ENCODE results near the gene APBB2.

APBB2 gene

DNA sequence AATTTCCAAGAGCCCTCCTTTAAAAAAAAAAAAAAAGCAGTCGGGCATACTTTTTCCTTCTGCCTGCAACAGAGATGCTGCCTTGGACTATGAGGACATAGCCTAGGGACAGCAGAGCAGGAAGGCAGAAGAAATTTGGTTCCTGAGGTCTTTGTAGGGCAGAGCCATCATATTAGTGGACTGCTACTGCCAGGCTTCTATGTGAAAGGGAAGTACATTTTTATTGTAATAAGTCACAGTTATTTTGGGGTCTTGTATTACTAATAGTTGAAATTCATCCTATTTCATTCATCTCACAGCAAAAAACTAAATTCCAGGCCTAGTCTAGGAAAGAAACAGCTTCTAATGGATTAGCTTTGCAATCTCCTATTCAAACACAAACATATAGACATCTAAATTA is 253.4 kb downstream of the APBB2 start:
- no peak for DNase-seq

DNA sequence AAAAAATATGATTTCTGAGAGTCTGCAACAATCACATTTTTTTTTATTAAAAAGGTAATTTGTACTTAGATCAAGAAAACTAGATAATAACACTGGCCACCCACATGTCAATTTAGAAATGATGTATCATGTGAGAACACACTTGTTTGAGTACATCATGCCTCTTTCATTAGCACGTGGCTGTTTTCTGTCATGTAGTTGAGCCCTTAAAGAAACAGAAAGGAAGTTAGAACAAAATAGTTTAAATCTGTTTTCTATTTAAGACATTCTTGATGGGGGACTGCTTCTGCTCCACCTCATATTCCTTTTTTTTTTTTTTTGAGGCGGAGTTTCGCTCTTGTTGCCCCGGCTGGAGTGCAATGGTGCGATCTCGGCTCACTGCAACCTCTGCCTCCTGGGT is 257.1 kb downstream of the APBB2 start:
- DNase-seq, result no peak

DNA sequence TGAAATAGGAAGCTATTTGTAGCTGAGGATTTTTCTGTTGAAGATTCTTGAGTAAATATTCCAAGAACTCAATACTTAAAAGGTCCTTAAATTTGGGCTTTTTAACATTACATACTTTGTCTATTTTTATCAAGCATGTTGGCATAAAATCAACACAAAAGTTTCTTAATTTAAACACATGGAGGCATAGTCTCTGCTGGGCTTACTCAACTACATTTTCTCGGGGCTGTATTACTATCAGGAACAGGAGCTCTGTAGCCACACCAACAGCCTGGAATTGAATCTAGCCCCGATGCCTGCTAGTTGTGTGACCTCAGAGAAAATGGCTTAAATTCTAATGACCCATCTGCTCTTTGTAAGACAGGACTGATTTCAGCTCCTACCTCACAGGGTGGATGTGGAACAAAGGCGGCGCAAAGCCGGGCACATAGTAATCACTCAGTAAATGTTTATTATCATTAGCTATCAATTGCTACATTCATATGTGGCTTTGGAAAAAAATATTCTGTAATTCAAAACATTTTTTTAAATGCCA is 257.6 kb downstream of the APBB2 start:
- DNase-seq, result no peak

DNA sequence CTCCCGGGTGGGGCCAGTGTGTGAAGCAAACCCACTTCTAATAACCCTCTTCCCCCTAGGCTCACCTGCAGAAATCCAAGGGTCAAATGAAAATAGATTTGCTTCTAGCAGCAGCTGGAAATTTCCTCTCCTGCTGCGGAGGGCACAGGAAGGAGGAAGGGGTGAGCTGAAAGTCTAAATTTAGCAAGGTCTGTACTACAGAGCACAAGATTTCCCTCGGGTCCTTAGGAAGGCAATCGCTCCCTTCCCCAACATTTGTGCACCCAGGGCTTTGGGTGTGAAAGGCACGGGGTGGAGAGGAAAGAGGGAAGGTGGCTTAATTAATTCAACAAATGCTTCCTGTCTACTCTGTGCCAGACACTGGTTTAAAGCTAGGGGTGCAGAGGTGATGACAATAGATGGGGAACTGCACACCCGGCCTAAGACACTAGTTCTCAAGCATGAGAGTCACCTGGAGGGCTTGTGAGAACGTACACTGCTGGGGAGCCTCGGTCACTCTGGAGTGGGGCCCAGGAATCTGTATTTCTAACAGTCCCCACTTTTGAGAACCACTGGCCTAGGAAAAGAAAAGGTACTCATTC is 260.2 kb downstream of the APBB2 start:
- no peak for DNase-seq

DNA sequence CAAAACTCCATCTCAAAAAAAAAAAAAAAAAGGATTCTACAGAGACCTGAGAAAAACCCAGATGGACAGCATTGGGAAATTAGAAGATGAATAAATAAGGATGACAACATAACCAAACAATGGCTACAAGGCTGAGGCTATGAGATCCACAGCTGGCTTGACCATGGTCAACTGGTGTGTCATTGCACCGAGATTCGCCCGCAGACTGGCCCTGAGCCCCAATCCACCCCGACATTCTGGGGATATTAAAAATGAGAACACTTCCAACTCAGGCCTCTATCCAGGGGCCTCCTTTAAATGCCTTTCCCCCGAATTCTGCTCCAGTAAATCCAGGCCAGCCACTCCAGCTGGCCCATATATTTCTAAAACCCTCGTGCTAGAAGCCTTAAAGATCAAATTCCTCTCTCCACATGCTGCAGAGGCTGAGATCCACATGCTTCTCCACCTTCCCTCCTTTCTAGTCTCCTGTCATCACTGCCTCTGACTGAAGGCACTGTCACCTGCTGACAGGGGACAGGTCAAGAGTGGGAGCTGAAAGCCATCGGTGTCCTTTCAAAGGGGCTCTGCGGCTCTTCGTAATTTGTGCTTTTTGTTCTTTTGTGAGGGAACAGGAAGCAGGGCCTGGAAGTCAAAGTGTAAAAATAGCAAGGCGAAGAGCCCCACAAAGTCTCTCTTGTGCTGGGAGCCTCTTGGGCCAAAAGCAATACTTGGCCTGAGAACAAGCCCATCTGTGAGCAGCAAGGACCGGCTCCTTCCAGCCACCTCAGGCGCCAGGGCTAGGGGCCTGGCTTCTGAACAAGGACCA is 260.9 kb downstream of the APBB2 start:
- DNase-seq, result no peak

DNA sequence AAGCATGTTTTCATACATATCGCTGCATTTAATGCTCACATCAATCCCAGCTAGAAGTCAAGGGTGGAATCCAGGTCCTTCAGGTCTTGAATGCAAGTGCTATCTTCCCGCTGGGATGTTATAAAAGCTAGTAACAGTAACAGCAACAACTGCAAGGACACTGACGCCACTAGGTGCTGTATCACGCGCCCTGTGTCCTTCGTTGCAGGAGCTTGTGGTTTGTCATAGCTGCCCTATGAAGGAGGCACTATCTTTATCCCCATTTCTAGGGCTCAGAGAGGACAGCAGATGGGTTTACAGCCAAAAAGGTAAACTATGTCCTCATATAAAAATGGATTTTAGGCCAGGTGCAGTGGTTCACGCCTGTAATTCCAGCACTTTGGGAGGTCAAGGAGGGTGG is 261.7 kb downstream of the APBB2 start:
- no peak for DNase-seq

DNA sequence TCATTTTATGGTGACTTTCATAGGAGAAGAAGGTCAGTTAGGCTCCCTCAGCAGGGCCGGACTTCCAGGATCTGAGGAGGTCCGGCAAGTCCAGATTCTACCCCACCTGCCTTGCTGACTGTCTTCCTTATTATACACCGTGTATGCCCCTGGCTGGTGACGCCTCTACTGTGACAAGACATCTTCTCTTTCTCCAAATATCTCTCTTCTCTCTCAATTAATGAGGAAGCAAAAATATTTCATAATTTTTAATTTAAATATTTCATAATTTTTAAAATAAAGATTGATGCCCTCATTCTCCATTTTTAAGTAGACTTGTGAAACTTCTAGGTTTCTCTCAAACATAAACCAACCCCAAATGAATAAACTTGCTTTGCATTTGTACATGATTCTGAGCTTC is 262.1 kb downstream of the APBB2 start:
- DNase-seq, result no peak

DNA sequence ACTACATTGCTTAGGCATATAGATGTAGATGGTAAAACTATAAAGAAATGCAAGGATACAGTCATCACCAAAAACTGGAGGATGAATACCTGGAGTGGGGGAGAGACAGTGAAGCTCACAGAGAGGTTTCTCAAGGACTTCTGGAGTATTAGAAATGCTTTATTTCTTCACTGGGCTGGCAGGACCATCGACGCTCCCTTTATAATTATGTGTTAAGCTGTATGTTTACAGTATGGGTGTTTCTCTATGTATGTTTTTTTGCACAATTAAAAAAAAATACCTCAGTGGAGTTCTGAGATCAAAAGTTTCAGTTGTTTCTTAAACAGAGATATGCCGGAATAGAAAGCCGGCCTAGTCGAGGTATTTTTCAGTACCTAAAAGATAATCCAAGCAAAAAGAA is 263.3 kb downstream of the APBB2 start:
- no peak for DNase-seq

DNA sequence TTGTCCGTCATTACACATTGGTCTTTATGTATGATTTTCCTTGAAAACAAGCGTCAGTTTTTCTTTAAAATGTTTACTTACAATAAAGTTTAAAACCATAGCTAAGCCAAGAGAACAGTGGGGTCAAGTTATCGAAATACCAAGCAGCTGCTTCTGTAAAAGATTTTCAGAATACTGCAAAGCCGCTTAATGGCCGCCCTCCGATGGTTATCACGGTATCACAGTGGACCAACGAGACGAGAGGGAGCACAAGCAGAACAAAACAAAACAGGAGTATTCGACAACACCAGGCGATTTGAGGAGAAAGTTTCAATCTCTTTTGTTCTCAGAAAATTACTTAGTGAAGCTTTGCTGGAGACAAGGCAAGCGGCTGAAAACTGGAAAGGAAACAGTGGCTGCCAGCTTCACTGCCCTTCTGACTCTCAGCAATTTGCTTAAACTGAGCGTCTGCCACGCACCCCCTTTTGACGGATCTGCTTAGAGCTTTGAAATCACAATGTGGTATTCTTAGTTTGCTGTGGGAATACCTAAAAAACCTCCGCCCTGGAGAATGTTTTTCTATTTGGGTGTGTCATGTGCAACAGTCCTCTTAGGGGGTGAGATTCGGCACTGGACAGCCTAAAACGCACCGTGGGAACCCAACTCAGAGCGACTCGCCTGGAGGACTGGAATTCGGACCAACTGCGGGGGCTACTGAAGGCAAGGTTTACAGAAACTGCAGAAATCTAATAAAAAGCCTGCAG is 264.8 kb downstream of the APBB2 start:
- DNase-seq, result no peak

DNA sequence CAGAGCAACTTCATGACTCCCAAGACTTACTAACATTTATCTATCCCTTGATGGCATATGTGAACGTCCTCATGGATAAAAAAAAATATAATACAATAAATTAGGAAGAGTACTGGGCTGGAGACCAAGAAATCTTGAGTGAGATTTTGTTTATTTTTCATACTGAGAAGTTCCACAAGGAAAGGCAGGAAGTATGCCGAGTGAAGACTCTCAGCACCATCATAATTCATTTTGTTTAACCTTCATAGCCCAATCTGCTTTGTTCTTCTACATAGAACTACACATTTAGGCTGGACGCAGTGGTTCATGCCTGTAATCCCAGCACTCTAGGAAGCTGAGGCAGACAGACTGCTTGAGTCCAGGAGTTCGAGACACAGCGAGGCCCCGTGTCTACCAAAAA is 266.3 kb downstream of the APBB2 start:
- no peak for DNase-seq

DNA sequence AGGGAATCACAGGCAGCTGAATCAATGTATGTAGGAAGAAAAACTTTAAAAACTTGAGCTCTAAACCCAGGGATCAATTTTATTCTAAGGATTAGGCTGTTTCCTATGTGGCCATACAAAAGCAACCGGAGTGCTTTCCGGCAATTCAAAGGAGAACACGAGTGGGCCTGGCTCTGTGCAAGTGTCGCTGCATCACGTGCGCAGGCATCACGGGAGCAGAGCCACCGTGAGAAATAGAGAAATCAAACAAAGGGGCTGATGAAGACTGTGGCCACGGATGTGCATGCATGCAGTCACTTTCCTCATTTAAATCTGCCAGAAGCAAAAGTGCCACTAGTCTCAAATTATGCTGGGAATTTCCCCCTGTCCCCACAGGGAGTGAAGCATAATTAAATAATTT is 267.7 kb downstream of the APBB2 start:
- DNase-seq, result no peak

DNA sequence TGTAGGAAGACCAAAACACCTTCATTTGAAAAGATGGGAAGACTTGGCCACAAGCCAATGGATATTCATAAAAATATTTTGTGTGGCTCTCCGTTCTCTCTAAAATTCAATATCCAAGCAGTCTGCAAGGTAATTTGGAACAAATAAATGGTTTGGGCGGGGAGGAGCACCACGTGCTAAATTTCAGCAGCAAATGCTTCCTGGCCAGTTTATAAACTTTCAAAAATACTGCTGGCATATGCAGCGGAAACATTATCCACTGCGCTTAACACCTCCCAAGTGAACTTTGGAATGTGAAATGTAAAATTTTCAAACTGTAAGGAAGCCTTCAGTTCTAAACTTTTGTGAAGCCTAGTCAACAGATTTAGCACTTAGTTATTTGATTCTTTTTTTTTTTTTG is 273.6 kb downstream of the APBB2 start:
- no peak for DNase-seq

DNA sequence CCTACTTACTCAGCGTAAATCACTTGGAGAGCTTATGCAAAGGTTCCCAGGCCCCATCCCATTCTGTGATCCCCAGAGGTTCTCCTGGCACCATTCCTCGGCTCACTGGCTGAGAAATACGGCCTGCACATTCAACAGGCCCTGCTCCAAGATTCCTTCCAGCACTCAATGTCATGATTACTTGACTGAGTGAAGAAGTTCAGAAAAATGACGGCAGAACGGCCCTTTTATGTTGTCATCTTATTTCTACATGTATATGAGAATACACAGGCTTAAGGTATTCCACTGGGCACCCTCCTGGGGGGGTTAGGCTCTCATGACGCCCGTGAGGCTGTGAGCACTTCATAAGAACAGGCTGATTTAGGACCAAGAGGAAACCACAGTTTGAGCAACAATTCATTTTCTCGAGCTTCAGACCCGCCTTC is 274.0 kb downstream of the APBB2 start:
- DNase-seq, result no peak

DNA sequence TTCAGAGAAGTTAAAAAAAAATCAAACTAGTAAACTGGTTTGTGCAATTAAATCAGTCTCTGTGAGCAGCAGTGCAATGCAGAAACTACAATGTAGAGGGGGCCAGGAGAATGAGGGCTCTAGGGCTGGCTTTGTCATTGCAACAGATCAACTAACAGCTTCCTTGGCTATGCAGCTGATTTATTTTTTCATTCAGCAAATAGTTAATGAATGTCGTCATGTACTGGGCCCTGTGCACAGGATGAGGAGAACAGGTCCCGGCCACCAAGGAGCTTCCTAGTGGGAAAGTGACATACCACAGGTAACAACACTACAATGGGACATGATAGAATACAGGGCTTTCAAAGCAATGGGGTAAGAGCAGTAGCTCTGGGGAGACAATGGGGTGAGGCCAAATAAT is 274.5 kb downstream of the APBB2 start:
- no peak for DNase-seq

DNA sequence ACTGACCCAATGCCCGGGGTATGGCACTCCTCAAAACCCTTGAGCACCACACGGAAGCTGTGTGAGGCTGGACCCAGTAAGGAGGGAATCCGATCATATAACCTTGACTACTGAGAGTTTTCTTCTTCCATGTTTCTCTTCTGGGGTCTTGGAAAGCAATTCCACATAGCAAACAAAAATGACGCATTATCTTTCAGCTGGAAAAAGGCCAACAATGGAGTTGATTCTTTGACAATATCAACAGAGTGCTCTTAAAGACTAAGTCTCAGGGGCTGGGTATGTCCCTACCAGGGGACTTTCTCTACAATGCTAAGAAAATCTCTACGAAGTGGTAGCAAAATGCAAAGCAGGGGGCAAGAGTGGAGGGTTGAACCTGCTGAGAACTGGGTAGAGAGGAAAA is 276.0 kb downstream of the APBB2 start:
- DNase-seq, result no peak

DNA sequence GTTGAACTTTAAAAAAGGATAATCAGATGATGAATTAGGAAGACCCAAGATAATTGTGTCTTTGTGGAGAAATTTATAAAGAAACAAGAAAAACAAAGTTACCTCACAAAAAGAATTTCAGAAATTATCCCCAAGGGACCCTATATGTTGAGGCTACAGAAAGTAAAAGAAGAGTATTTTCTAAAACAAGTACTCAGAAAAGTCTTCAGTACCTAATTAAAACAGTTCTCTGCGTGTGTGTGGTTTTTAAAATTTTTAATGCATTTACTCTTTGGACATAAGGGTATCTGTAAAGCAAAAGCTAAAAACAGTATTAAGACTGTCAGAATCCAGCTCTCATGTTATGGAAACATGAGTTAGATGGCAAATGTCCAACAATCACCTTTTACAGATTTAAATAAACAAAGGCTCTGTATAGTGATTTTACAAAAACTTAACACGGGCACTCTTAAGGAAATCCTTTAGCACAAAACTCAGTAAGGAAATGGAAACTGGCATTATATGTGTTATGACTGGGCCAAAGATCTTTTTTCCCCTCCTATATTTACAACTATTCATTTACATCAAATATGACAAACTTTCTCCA is 277.1 kb downstream of the APBB2 start:
- no peak for DNase-seq

DNA sequence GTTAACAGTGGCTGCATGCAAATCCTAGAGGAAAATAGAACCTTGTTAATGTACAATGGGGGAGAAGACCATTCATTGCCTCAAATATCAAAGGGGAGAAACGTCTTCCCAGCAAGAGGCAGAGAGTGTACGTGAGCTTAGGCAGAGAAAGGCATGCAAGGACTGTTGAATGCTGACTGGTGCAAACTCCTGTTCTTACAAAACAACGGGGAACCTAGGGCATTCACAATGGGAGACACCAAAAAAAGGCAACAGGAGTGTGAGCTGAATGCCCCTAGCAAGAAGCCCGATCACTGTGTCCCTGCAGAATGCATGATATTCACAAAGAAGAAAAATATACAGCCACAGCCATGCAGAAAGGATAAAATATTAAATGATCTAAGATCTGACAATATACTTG is 279.7 kb downstream of the APBB2 start:
- no peak for DNase-seq

DNA sequence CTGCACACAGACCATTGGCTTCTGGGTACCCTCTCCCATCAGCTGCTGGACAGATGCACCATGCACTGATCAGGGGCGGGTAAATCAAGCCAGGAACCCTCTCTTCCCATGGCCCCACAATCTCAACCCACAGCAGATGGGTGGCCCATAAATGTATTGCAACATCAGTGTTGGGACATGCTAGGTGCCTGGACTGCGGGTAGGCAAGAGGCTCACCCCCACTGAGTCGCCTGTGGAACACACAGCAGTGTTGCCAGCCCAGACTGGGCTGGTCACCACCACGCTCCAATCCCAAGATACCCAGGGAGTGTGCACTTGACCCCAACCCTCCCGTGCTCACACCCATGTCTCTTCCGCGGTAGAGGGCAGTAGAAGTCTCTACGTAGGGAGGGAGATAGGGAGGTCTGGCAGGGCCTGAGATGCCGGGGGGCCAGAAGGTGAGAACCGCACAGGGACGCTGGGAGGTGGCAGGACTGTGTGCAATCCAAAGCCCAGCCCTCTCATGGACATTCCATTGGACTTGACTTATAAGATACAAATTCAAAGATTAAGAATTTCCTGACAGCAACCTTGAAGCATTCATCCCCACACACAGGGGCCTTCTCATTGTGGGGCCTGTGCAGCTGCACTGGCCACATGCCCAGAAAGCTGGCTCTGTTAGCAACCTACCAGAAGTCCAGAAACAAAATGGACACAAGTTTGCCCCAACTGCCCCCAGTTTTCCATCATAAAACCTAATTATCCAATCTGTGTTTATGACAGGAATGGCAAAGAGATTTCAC is 280.9 kb downstream of the APBB2 start:
- no peak for DNase-seq

DNA sequence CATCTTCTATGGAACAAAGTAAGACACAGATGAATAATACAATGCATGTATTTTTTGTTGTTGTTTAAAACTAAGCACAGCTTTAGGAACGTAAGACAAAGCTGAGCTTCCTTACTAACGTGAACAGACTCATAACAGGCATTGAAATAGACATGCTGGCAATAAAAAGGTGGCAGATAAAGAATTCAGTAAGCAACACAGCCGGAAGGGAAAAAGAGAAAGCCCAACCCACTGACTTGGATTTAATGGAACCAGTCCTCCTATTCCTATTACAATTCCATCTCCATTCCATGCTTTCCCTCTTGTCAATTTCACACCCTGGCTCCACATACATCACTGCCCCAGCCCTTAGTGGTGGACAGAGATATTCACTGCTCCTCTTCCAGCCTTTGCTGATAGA is 282.5 kb downstream of the APBB2 start:
- DNase-seq, result no peak

DNA sequence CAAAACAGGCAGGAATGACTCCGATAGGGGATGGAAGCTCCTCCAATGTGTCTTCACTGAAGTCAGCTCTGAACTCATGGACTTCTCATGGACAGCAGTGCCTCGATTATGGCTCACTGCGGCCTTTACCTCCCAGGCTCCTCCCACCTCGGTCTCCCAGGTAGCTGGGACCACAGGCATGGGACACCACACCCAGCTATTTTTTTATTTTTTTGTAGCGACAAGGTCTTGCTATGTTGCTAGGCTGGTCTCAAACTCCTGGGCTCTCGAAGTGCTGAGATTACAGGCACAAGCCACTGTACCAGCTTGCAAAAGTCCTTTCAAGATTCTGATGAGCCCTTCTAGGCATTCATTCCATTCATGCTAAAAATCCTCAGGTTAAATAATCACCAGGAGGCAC is 283.1 kb downstream of the APBB2 start:
- DNase-seq, result no peak

DNA sequence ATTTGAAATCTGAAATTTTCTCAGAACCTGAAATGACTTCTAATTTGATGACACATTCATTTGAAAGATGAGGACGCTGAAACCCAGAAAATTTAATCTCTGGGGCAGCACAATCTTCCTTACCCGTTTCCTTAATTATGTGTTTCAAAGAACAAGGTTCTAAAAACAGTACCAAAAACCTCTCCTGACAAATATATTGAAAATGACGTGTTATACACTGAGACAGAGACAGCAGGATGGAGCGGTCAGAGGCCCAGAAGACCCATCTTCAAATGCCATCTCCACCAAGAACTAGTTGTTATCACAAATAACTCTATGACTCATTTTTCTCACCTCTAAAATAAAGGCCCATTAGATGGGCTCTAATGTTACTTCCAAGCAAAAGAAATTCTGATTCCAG is 287.3 kb downstream of the APBB2 start:
- DNase-seq, result no peak

DNA sequence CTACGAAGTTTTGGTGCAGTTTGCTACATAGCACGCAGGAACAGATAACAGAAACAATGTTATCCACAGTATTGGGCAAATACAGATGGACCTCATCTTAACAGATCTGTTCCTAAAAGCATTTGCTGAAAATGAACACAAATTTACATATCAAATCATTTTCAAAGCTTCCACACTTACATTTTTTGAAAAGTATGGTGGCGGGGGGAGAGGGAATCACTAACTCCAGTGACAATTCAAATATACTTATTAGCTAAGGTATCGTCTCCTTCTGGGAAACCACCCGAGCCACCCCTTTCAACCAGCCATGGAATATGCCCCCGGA is 289.6 kb downstream of the APBB2 start:
- no peak for DNase-seq
